Esophagus muscularis mucosa (tissue), 4 donors: ENCODE data around the gene CRBN. TPM values are rescaled to one million over a fixed set of nuclear protein-coding genes. Genes with fewer than 3 reads are reported as not detected.

Experiments
- DNase-seq: peaks from one replicate; pipeline ENCODE4 v3.0.0-alpha.2; 2017; ENCODE audit errors: extremely low spot score
- H3K27ac ChIP-seq, 4 donors: fragments of 200-600 bp; sonication (generic); replicated peaks in 1 of 4; 1 replicate in 3 of 4; 2 replicates in 1 of 4; pipeline ENCODE4 v1.5.1; 2016 to 2019; ENCODE audit warnings: mild to moderate bottlenecking in 1 of 4
- H3K27me3 ChIP-seq, 4 donors: fragments of 200-600 bp; sonication (generic); one replicate each; pipeline versions ENCODE4 v1.5.1 to v1.6.0; 2016 to 2019
- H3K36me3 ChIP-seq, 4 donors: fragments of 200-600 bp; sonication (generic); one replicate each; pipeline ENCODE4 v1.5.1; 2016 to 2019
- H3K4me1 ChIP-seq, 4 donors: fragments of 200-600 bp; sonication (generic); one replicate each; pipeline ENCODE4 v1.5.1; 2016 to 2019
- H3K4me3 ChIP-seq, 4 donors: fragments of 200-600 bp; sonication (generic); 1 replicate in 2 of 4; 2 replicates in 2 of 4; pipeline ENCODE4 v1.5.1; 2016 to 2019; ENCODE audit warnings: mild to moderate bottlenecking in 4 of 4, moderate library complexity in 1 of 4
- H3K9me3 ChIP-seq, 4 donors: fragments of 200-600 bp; sonication (generic); 1 replicate in 3 of 4; 2 replicates in 1 of 4; pipeline ENCODE4 v1.5.1; 2016 to 2019
- CTCF ChIP-seq, 3 experiments: fragments of 200-600 bp in 2 of 3; fragments of 450-650 bp in 1 of 3; sonication (generic) in 2 of 3; IDR thresholded peaks; one replicate each; pipeline ENCODE4 v1.5.1; 2017 to 2019; ENCODE audit warnings: antibody characterized with exemption in 3 of 3, mild to moderate bottlenecking in 2 of 3, moderate library complexity in 1 of 3
- EP300 ChIP-seq: sonication (generic); formaldehyde crosslinking; IDR thresholded peaks from one replicate; pipeline ENCODE4 v1.6.1; 2017; ENCODE audit warnings: antibody characterized with exemption
- POLR2A ChIP-seq: fragments of 450-650 bp; IDR thresholded peaks from one replicate; pipeline ENCODE4 v1.6.1; 2017; ENCODE audit warnings: antibody characterized with exemption, moderate library complexity, mild to moderate bottlenecking, low read depth
- POLR2AphosphoS5 ChIP-seq, 2 donors: sonication (generic); formaldehyde crosslinking; IDR thresholded peaks; one replicate each; pipeline ENCODE4 v1.6.1; 2017; ENCODE audit warnings: antibody characterized with exemption in 2 of 2
- WGBS: methylation state at CpG from one replicate; pipeline ENCODE4 v1.1.5; 2018; 5-methylcytosine and 5-hydroxymethylcytosine counted together
- intact Hi-C: fragments of 100-400 bp; cut with DNase I; formaldehyde crosslinking; loops from one replicate; pipeline ENCODE4 v1.15.1; 2023
- small RNA-seq, 3 donors: library from RNA; depleted of rRNA; stranded (forward); fragments of <200 nt; gene quantifications; one replicate each; pipeline ENCODE3, GENCODE V24; 2016
- total RNA-seq, 4 donors: library from RNA; depleted of rRNA; stranded (reverse); fragments of >200 nt; gene quantifications; one replicate each; pipeline versions ENCODE4 v1.1.0 to v1.2.1, GENCODE V29; 2016

CRBN gene
- total RNA-seq, 4 donors from 2014 or later = 46.5 to 109 (median 85.0) TPM

- no peak overlapping the region for H3K4me3 ChIP-seq
- H3K27me3 ChIP-seq = peaks cover 0 to 6% (median 0%) of the 10 kb centered on the region in 4 donors
- no peaks in the 10 kb centered on the region for H3K9me3 ChIP-seq
- peak; percentile 75 for DNase-seq
- no peak overlapping the region for H3K27ac ChIP-seq
- H3K4me1 ChIP-seq = no peaks in the 10 kb centered on the region
- TF ChIP-seq POLR2A (no peak), POLR2AphosphoS5 (IDR thresholded peaks at IDR 0.05) (no peak), CTCF (IDR thresholded peaks at IDR 0.05) (no peak), EP300 (no peak)
- H3K36me3 ChIP-seq = no peaks in the 10 kb centered on the region
- intact Hi-C loops = no loop called here
- 84% methylated on average over 6 of the region's 6 CpGs for WGBS
Observed at GRCh38 chr3:3101660-3102458, 77.6 kb downstream of the CRBN start.

Small RNAs within 50 kb of the gene (small RNA-seq; reads per million reads assigned to genes)
- gene RF00416 = 0 reads per million in 3 donors

Other genes starting within 250 kb of the CRBN start
- 1 to 10 TPM in 1 of 4 donors, under 1 TPM in 3; 0.13 to 1.2 (median 0.38) TPM for gene IL5RA, start 69.3 kb downstream of the CRBN start, total RNA-seq
- gene TRNT1, start 52.8 kb downstream of the CRBN start, total RNA-seq = 10 to 100 TPM; 10.8 to 20.3 (median 14.0) TPM